ENCODE data around the gene ZNF827. TPM values are rescaled to one million over a fixed set of nuclear protein-coding genes. Genes with fewer than 3 reads are reported as not detected.

Gene ZNF827
- 10 to 100 TPM in 1 of 4 donors, 1 to 10 TPM in 3; 3.5 to 30.0 (median 7.5) TPM for polyA plus RNA-seq
- long read RNA-seq, donor 1, partial matches to known transcripts = 8 of 8 reads
- long read RNA-seq, donor 1, other reads (novel, unspliced or antisense) = 0 of 8 reads
- long read RNA-seq, donor 2 = 0 reads
- long read RNA-seq, donor 3, partial matches to known transcripts = 10 of 10 reads
- long read RNA-seq, donor 3, other reads (novel, unspliced or antisense) = 0 of 10 reads
- long read RNA-seq, donor 4 = 0 reads
- long read RNA-seq, donor 5 = 0 reads
- long read RNA-seq, donor 6 = 0 reads
- long read RNA-seq, donor 7 = 0 reads
- long read RNA-seq, donor 8 = 0 reads
- long read RNA-seq, donor 9 = 0 reads
- long read RNA-seq, donor 10, partial matches to known transcripts = 10 of 10 reads
- long read RNA-seq, donor 10, other reads (novel, unspliced or antisense) = 0 of 10 reads

- H3K27me3 ChIP-seq (ENCODE audit: control insufficient read depth in 3 of 3, insufficient read depth in 3 of 3, low read length in 3 of 3) = no peaks in the 10 kb centered on the region
- peak within 1 kb of the TSS; percentile 72 to 92 (median 85) for H3K4me3 ChIP-seq (ENCODE audit: low read depth in 1 of 3, low read length in 3 of 3)
- H3K9me3 ChIP-seq (ENCODE audit: control insufficient read depth in 2 of 2, insufficient read depth in 1 of 2, low read depth in 1 of 2, low read length in 1 of 2) = no peaks in the 10 kb centered on the region
- DNase-seq (peak; percentile 83 to 90), FAIRE-seq (no peak)
- H3K4me1 ChIP-seq (ENCODE audit: control insufficient read depth in 3 of 3, insufficient read depth in 2 of 3, low read depth in 1 of 3, low read length in 2 of 3) = peaks cover 0 to 19% (median 5%) of the 10 kb centered on the region in 3 donors
- no peaks in the 10 kb centered on the region for H3K36me3 ChIP-seq (ENCODE audit: control insufficient read depth in 3 of 3, insufficient read depth in 2 of 3, low read depth in 1 of 3, low read length in 3 of 3)
- peak within 1 kb of the TSS; percentile 78 to 97 (median 93) for H3K27ac ChIP-seq (ENCODE audit: low read depth in 1 of 3, low read length in 2 of 3)
- 1 to 2% (median 2%) methylated on average over 29 to 34 of the region's 34 CpGs for WGBS, 3 donors
Measured at GRCh38 chr4:145938618-145939440, at the start of gene ZNF827. Gene ZNF827 (minus strand): TSS chr4:145938823. CDS start chr4:145938407, 416 bp downstream.

- Histone ChIP-seq H3K36me3 (ENCODE audit: control insufficient read depth in 3 of 3, insufficient read depth in 2 of 3, low read depth in 1 of 3, low read length in 3 of 3) (no peaks in the 10 kb centered on the region), H3K4me1 (ENCODE audit: control insufficient read depth in 3 of 3, insufficient read depth in 2 of 3, low read depth in 1 of 3, low read length in 2 of 3) (no peaks in the 10 kb centered on the region), H3K27me3 (ENCODE audit: control insufficient read depth in 3 of 3, insufficient read depth in 3 of 3, low read length in 3 of 3) (no peaks in the 10 kb centered on the region), H3K9me3 (ENCODE audit: control insufficient read depth in 2 of 2, insufficient read depth in 1 of 2, low read depth in 1 of 2, low read length in 1 of 2) (no peaks in the 10 kb centered on the region), H3K27ac (ENCODE audit: low read depth in 1 of 3, low read length in 2 of 3) (no peak overlapping the region), H3K4me3 (ENCODE audit: low read depth in 1 of 3, low read length in 3 of 3) (no peak overlapping the region)
- WGBS, 3 donors = 32 to 57% (median 54%) methylated on average over 4 of the region's 4 CpGs
- DNase-seq (peak; percentile 15 to 24), FAIRE-seq (no peak)
Measured at GRCh38 chr4:145984563-145984962, 45.9 kb upstream of the ZNF827 start.

- Histone ChIP-seq H3K4me3 (ENCODE audit: low read depth in 1 of 3, low read length in 3 of 3) (no peak overlapping the region), H3K27ac (ENCODE audit: low read depth in 1 of 3, low read length in 2 of 3) (no peak overlapping the region), H3K27me3 (ENCODE audit: control insufficient read depth in 3 of 3, insufficient read depth in 3 of 3, low read length in 3 of 3) (no peaks in the 10 kb centered on the region), H3K36me3 (ENCODE audit: control insufficient read depth in 3 of 3, insufficient read depth in 2 of 3, low read depth in 1 of 3, low read length in 3 of 3) (no peaks in the 10 kb centered on the region), H3K9me3 (ENCODE audit: control insufficient read depth in 2 of 2, insufficient read depth in 1 of 2, low read depth in 1 of 2, low read length in 1 of 2) (no peaks in the 10 kb centered on the region), H3K4me1 (ENCODE audit: control insufficient read depth in 3 of 3, insufficient read depth in 2 of 3, low read depth in 1 of 3, low read length in 2 of 3) (no peaks in the 10 kb centered on the region)
- no peak for FAIRE-seq
- 86 to 92% (median 87%) methylated on average over 4 of the region's 4 CpGs for WGBS, 3 donors
- no peak for DNase-seq
Measured at GRCh38 chr4:145982791-145983190, 44.2 kb upstream of the ZNF827 start.

GRCh38 chr4:145979160-145979559 is 40.5 kb upstream of the ZNF827 start:
- Histone ChIP-seq H3K27me3 (ENCODE audit: control insufficient read depth in 3 of 3, insufficient read depth in 3 of 3, low read length in 3 of 3) (no peaks in the 10 kb centered on the region), H3K4me1 (ENCODE audit: control insufficient read depth in 3 of 3, insufficient read depth in 2 of 3, low read depth in 1 of 3, low read length in 2 of 3) (no peaks in the 10 kb centered on the region), H3K27ac (ENCODE audit: low read depth in 1 of 3, low read length in 2 of 3) (no peak overlapping the region), H3K36me3 (ENCODE audit: control insufficient read depth in 3 of 3, insufficient read depth in 2 of 3, low read depth in 1 of 3, low read length in 3 of 3) (no peaks in the 10 kb centered on the region), H3K9me3 (ENCODE audit: control insufficient read depth in 2 of 2, insufficient read depth in 1 of 2, low read depth in 1 of 2, low read length in 1 of 2) (no peaks in the 10 kb centered on the region), H3K4me3 (ENCODE audit: low read depth in 1 of 3, low read length in 3 of 3) (no peak overlapping the region)
- no peak for DNase-seq
- WGBS, 3 donors = 74 to 85% (median 74%) methylated on average over 3 of the region's 3 CpGs
- FAIRE-seq = no peak

GRCh38 chr4:145976680-145977079 is 38.1 kb upstream of the ZNF827 start:
- H3K36me3 ChIP-seq (ENCODE audit: control insufficient read depth in 3 of 3, insufficient read depth in 2 of 3, low read depth in 1 of 3, low read length in 3 of 3) = no peaks in the 10 kb centered on the region
- H3K9me3 ChIP-seq (ENCODE audit: control insufficient read depth in 2 of 2, insufficient read depth in 1 of 2, low read depth in 1 of 2, low read length in 1 of 2) = no peaks in the 10 kb centered on the region
- no peaks in the 10 kb centered on the region for H3K27me3 ChIP-seq (ENCODE audit: control insufficient read depth in 3 of 3, insufficient read depth in 3 of 3, low read length in 3 of 3)
- H3K4me1 ChIP-seq (ENCODE audit: control insufficient read depth in 3 of 3, insufficient read depth in 2 of 3, low read depth in 1 of 3, low read length in 2 of 3) = no peaks in the 10 kb centered on the region
- no peak overlapping the region for H3K27ac ChIP-seq (ENCODE audit: low read depth in 1 of 3, low read length in 2 of 3)
- no peak overlapping the region for H3K4me3 ChIP-seq (ENCODE audit: low read depth in 1 of 3, low read length in 3 of 3)
- DNase-seq (no peak), FAIRE-seq (no peak)
- 85 to 97% (median 91%) methylated on average over 4 of the region's 4 CpGs for WGBS, 3 donors

GRCh38 chr4:145960012-145960411 is 21.4 kb upstream of the ZNF827 start:
- Histone ChIP-seq H3K4me1 (ENCODE audit: control insufficient read depth in 3 of 3, insufficient read depth in 2 of 3, low read depth in 1 of 3, low read length in 2 of 3) (no peaks in the 10 kb centered on the region), H3K4me3 (ENCODE audit: low read depth in 1 of 3, low read length in 3 of 3) (no peak overlapping the region), H3K9me3 (ENCODE audit: control insufficient read depth in 2 of 2, insufficient read depth in 1 of 2, low read depth in 1 of 2, low read length in 1 of 2) (peaks cover 0 to 5% of the 10 kb centered on the region in 2 donors), H3K27ac (ENCODE audit: low read depth in 1 of 3, low read length in 2 of 3) (no peak overlapping the region), H3K36me3 (ENCODE audit: control insufficient read depth in 3 of 3, insufficient read depth in 2 of 3, low read depth in 1 of 3, low read length in 3 of 3) (no peaks in the 10 kb centered on the region), H3K27me3 (ENCODE audit: control insufficient read depth in 3 of 3, insufficient read depth in 3 of 3, low read length in 3 of 3) (no peaks in the 10 kb centered on the region)
- WGBS, 3 donors = 77 to 83% (median 80%) methylated on average over 2 of the region's 2 CpGs
- DNase-seq (no peak), FAIRE-seq (no peak)

- Histone ChIP-seq H3K27me3 (ENCODE audit: control insufficient read depth in 3 of 3, insufficient read depth in 3 of 3, low read length in 3 of 3) (no peaks in the 10 kb centered on the region), H3K27ac (ENCODE audit: low read depth in 1 of 3, low read length in 2 of 3) (no peak overlapping the region), H3K4me3 (ENCODE audit: low read depth in 1 of 3, low read length in 3 of 3) (no peak overlapping the region), H3K4me1 (ENCODE audit: control insufficient read depth in 3 of 3, insufficient read depth in 2 of 3, low read depth in 1 of 3, low read length in 2 of 3) (no peaks in the 10 kb centered on the region), H3K36me3 (ENCODE audit: control insufficient read depth in 3 of 3, insufficient read depth in 2 of 3, low read depth in 1 of 3, low read length in 3 of 3) (no peaks in the 10 kb centered on the region), H3K9me3 (ENCODE audit: control insufficient read depth in 2 of 2, insufficient read depth in 1 of 2, low read depth in 1 of 2, low read length in 1 of 2) (peaks cover 0 to 5% of the 10 kb centered on the region in 2 donors)
- FAIRE-seq = no peak
- DNase-seq = no peak
- 72 to 88% (median 79%) methylated on average over 1 of the region's 1 CpG for WGBS, 3 donors
Measured at GRCh38 chr4:145957302-145957701, 18.7 kb upstream of the ZNF827 start.

- FAIRE-seq = no peak
- Histone ChIP-seq H3K9me3 (ENCODE audit: control insufficient read depth in 2 of 2, insufficient read depth in 1 of 2, low read depth in 1 of 2, low read length in 1 of 2) (peaks cover 0 to 5% of the 10 kb centered on the region in 2 donors), H3K27me3 (ENCODE audit: control insufficient read depth in 3 of 3, insufficient read depth in 3 of 3, low read length in 3 of 3) (no peaks in the 10 kb centered on the region), H3K4me3 (ENCODE audit: low read depth in 1 of 3, low read length in 3 of 3) (no peak overlapping the region), H3K36me3 (ENCODE audit: control insufficient read depth in 3 of 3, insufficient read depth in 2 of 3, low read depth in 1 of 3, low read length in 3 of 3) (no peaks in the 10 kb centered on the region), H3K27ac (ENCODE audit: low read depth in 1 of 3, low read length in 2 of 3) (no peak overlapping the region), H3K4me1 (ENCODE audit: control insufficient read depth in 3 of 3, insufficient read depth in 2 of 3, low read depth in 1 of 3, low read length in 2 of 3) (no peaks in the 10 kb centered on the region)
- 44 to 52% (median 45%) methylated on average over 3 of the region's 3 CpGs for WGBS, 3 donors
- DNase-seq = peak; percentile 43 to 63
Measured at GRCh38 chr4:145956288-145956890, 17.8 kb upstream of the ZNF827 start.

All from small intestine (tissue), 16 donors.